Epithelial cell of proximal tubule (primary cell): ENCODE measurements around the gene RABGAP1L. TPM values are rescaled to one million over a fixed set of nuclear protein-coding genes. Genes with fewer than 3 reads are reported as not detected.
"Not testable (repeated sequence)": the region's sequence is repeated elsewhere in the genome, so short reads cannot be mapped to it uniquely, and the experiment has no call there.

Experiments used
- DNase-seq: peaks from one replicate; pipeline ENCODE4 v3.0.0-alpha.2; 2011; ENCODE audit warnings: low read depth
- H3K4me3 ChIP-seq: 2 replicates; pipeline ENCODE4 v1.5.1; 2011; ENCODE audit warnings: low read depth, mild to moderate bottlenecking, low read length
- total RNA-seq: library from RNA; depleted of rRNA; stranded (reverse); fragments of >200 nt; gene quantifications from 2 replicates; pipeline ENCODE4 v1.2.3, GENCODE V29; 2015
- TF ChIP-seq, protein P1 (sequence below): conservative IDR thresholded peaks from 2 replicates; pipeline ENCODE4 v1.5.1; 2012; ENCODE audit warnings: low read depth, mild to moderate bottlenecking, low read length

RABGAP1L gene
- total RNA-seq, 1 donor from 2014 or later: 16.3 TPM

GRCh38 chr1:174142836-174143235, 16.5 kb upstream of the RABGAP1L start:
- DNase-seq: no peak
- no peak overlapping the region for H3K4me3 ChIP-seq
- TF ChIP-seq, protein P1, sequence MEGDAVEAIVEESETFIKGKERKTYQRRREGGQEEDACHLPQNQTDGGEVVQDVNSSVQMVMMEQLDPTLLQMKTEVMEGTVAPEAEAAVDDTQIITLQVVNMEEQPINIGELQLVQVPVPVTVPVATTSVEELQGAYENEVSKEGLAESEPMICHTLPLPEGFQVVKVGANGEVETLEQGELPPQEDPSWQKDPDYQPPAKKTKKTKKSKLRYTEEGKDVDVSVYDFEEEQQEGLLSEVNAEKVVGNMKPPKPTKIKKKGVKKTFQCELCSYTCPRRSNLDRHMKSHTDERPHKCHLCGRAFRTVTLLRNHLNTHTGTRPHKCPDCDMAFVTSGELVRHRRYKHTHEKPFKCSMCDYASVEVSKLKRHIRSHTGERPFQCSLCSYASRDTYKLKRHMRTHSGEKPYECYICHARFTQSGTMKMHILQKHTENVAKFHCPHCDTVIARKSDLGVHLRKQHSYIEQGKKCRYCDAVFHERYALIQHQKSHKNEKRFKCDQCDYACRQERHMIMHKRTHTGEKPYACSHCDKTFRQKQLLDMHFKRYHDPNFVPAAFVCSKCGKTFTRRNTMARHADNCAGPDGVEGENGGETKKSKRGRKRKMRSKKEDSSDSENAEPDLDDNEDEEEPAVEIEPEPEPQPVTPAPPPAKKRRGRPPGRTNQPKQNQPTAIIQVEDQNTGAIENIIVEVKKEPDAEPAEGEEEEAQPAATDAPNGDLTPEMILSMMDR: no peak

DNA sequence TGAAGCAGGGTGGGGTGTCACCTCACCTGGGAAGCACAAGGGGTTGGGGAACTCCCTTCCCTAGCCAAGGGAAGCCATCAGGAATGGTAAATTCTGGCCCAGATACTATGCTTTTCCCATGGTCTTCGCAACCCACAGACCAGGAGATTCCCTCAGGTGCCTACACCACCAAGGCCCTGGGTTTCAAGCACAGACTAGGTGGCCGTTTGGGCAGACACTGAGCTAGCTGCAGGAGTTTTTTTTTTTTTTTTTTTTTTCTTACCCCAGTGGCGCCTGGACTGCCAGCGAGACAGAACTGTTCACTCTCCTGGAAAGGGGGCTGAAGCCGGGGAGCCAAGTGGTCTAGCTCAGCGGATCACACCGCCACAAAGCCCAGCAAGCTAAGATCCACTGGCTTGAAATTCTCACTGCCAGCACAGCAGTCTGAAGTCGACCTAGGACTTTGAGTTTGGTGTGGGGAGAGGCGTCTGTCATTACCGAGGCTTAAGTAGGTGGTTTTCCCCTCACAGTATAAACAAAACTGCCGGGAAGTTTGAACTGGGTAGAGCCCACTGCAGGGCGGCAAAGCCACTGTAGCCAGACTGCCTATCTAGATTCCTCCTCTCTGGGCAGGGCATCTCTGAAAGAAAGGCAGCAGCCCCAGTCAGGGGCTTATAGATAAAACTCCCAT, 15.5 kb upstream of the RABGAP1L start:
- DNase-seq, H3K4me3 ChIP-seq: not testable (repeated sequence)

DNA sequence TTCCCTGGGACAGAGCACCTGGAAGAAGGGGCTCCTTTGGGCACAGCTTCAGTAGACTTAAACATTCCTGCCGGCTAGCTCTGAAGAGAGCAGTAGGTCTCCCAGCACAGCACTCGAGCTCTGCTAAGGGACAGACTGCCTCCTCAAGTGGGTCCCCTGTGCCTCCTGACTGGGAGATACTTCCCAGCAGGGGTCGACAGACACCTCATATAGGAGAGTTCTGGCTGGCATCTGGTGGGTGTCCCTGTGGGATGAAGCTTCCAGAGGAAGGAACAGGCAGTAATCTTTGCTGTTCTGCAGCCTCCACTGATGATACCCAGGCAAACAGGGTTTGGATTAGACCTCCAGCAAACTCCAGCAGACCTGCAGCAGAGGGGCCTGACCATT, 14.9 kb upstream of the RABGAP1L start:
- DNase-seq: not testable (repeated sequence)

DNA sequence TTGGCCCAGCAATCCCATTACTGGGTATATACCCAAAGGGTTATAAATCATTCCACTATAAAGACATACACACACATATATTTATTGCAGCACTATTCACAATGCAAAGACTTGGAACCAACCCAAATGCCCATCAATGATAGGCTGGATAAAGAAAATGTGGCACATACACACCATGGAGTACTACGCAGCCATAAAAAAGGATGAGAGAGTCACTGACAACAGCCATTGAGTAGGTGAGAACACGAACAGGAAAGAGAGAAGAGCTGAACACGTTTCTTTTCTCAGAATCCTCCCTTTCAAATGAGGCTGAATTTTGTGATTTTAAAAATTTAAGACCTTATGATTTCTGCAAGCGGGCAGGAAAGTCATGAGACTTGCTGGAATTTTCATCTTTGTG, 10.1 kb upstream of the RABGAP1L start:
- no peak overlapping the region for H3K4me3 ChIP-seq
- TF ChIP-seq, protein P1: no peak
- DNase-seq: no peak

More for the DNA sequence above, 14.9 kb upstream of the RABGAP1L start:
- H3K4me3 ChIP-seq: not testable (repeated sequence)

DNA sequence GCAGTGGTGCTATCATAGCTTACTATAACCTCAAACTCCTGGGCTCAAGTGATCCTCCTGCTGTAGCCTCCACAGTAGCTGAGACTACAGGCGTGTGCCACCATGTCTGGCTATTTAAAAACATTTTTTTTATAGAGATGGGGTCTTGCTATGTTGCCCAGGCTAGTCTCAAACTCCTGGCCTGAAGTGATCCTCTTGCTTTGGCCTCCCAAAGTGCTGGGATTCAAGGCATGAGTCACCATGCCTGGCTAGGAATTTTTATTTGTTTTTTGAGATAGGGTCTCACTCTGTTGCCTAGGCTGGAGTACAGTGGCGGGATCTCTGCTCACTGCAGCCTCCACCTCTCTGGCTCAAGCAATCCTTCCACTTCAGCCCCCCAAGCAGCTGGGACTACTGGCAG, 8.8 kb upstream of the RABGAP1L start:
- H3K4me3 ChIP-seq: no peak overlapping the region
- no peak for DNase-seq
- TF ChIP-seq, protein P1: no peak

DNA sequence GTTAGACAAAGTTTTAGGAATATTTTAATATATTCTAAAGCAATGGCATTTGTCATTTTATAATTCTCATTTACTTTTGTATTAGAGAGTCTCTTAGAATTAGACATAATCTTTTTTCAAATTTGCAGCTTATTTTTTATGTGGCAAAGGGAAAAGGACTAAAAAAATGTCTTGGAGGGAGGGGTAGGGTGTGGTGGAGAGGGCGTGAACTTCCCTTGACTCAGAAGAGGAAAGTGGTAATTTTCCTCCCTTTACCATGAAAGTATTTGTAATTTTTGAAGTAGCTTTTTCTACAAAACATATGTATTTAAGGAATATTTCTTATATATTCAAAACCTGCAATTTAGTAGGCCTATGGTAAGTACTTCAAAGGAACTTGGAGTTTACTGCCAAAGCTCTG, 6.9 kb upstream of the RABGAP1L start:
- no peak overlapping the region for H3K4me3 ChIP-seq
- TF ChIP-seq, protein P1: no peak
- DNase-seq: no peak

GRCh38 chr1:174153085-174153824, 6.1 kb upstream of the RABGAP1L start:
- H3K4me3 ChIP-seq: no peak overlapping the region
- TF ChIP-seq, protein P1: no peak
- DNase-seq: no peak

GRCh38 chr1:174153825-174154107, 5.6 kb upstream of the RABGAP1L start:
- DNase-seq: no peak
- H3K4me3 ChIP-seq: no peak overlapping the region
- TF ChIP-seq, protein P1: no peak
